ENCODE measurements around the gene NOX4.

NOX4 gene

DNA sequence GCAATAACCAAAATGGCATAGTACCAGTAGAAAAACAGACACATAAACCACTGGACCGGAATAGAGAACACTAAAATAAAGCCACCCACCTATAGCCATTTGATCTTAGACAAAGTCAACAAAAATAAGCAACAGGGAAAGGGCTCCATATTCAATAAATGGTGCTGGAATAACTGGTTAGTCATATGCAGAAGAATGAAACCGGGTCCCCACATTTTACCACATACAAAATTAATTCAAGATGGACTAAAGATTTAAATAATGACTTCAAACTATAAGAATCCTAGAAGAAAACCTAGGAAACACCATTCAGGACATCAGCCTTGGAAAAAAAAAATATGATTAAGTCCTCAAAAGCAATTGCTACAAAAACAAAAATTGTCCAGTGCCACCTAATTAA lies 30.1 kb upstream of the NOX4 start:
- ChIA-PET POLR2A (no interaction called here), CTCF (no interaction called here)
- DNase-seq (ENCODE audit: extremely low spot score), result no peak
- TF ChIP-seq TARDBP (IDR thresholded peaks at IDR 0.05) (no peak), ARNT (IDR thresholded peaks at IDR 0.05) (no peak), L3MBTL2 (conservative IDR thresholded peaks at IDR 0.05) (no peak), FOXA1 (IDR thresholded peaks at IDR 0.05) (no peak), SP1 (IDR thresholded peaks at IDR 0.05) (no peak), ZNF384 (IDR thresholded peaks at IDR 0.05) (no peak), NFRKB (IDR thresholded peaks at IDR 0.05) (no peak), FOXK2 (IDR thresholded peaks at IDR 0.05) (no peak), HDGF (IDR thresholded peaks at IDR 0.05; ENCODE audit: borderline replicate concordance) (no peak), LEF1 (IDR thresholded peaks at IDR 0.05; ENCODE audit: borderline replicate concordance) (no peak), ELF4 (IDR thresholded peaks at IDR 0.05) (no peak), BHLHE40 (IDR thresholded peaks at IDR 0.05; ENCODE audit: borderline replicate concordance) (no peak), FOXM1 (IDR thresholded peaks at IDR 0.05; ENCODE audit: borderline replicate concordance) (no peak), SUZ12 (IDR thresholded peaks at IDR 0.05) (no peak), CTBP1 (IDR thresholded peaks at IDR 0.05; ENCODE audit: borderline replicate concordance) (no peak)
- TF ChIP-seq, protein P1, sequence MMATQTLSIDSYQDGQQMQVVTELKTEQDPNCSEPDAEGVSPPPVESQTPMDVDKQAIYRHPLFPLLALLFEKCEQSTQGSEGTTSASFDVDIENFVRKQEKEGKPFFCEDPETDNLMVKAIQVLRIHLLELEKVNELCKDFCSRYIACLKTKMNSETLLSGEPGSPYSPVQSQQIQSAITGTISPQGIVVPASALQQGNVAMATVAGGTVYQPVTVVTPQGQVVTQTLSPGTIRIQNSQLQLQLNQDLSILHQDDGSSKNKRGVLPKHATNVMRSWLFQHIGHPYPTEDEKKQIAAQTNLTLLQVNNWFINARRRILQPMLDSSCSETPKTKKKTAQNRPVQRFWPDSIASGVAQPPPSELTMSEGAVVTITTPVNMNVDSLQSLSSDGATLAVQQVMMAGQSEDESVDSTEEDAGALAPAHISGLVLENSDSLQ (IDR thresholded peaks at IDR 0.05), result no peak

DNA sequence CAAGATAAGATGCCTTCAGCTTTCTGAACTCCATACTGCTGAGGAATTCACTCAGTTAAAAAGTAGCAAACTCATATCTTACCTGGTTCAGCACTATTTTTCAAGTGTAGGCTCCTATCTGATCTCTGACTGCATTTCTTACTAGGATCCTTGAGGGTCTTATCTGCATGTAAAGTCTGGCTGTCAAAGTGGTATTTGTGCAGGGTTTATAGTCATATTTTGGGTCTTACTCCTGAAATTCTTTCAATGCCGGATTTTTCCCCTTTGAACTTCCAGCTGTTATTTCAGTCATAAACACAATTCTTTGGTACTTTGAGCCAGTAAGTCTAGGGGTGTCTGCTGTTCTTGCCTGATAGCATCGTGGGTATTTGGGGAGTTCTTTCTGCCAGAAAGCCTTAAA lies 25.3 kb upstream of the NOX4 start:
- DNase-seq (ENCODE audit: extremely low spot score), result no peak
- ChIA-PET POLR2A (no interaction called here), CTCF (no interaction called here)
- no peak for TF ChIP-seq ZNF384 (IDR thresholded peaks at IDR 0.05)
- TF ChIP-seq NFRKB (IDR thresholded peaks at IDR 0.05), result no peak
- no peak for TF ChIP-seq SUZ12 (IDR thresholded peaks at IDR 0.05)
- no peak for TF ChIP-seq CTBP1 (IDR thresholded peaks at IDR 0.05; ENCODE audit: borderline replicate concordance)
- TF ChIP-seq BHLHE40 (IDR thresholded peaks at IDR 0.05; ENCODE audit: borderline replicate concordance), result no peak
- TF ChIP-seq FOXA1 (IDR thresholded peaks at IDR 0.05), result no peak
- TF ChIP-seq SP1 (IDR thresholded peaks at IDR 0.05), result no peak
- TF ChIP-seq TARDBP (IDR thresholded peaks at IDR 0.05), result no peak
- TF ChIP-seq, protein P1 (IDR thresholded peaks at IDR 0.05), result no peak
- TF ChIP-seq ELF4 (IDR thresholded peaks at IDR 0.05), result no peak
- no peak for TF ChIP-seq ARNT (IDR thresholded peaks at IDR 0.05)
- TF ChIP-seq FOXK2 (IDR thresholded peaks at IDR 0.05), result no peak
- TF ChIP-seq FOXM1 (IDR thresholded peaks at IDR 0.05; ENCODE audit: borderline replicate concordance), result no peak
- TF ChIP-seq L3MBTL2 (conservative IDR thresholded peaks at IDR 0.05), result no peak
- no peak for TF ChIP-seq HDGF (IDR thresholded peaks at IDR 0.05; ENCODE audit: borderline replicate concordance)
- no peak for TF ChIP-seq LEF1 (IDR thresholded peaks at IDR 0.05; ENCODE audit: borderline replicate concordance)

DNA sequence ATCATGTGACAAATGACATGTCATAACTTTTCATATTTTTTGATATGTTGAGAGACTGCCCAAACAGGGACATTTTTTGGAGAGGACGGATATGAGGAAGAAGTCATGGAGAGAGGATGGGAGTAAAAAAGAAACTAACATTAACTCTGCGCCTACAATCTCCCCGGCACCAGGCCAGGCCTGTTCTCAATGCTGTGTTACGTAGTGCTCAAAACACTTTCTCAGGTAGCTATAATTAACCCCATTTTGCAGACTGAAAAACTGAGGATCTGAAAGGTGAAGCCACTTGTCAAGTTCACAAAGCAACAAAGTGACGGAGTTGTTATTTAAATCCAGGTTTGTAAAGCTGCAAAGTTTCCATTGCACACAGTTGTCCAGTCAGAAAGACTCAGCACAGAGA lies 17.4 kb upstream of the NOX4 start:
- POLR2A ChIA-PET, result interaction anchor here (0.6 kb wide), 1 partner anchor 15 kb away, joined by 3 read pairs; no protein-coding TSS in a partner anchor
- DNase-seq (ENCODE audit: extremely low spot score), result no peak
- CTCF ChIA-PET, result no interaction called here
- TF ChIP-seq ZNF384 (IDR thresholded peaks at IDR 0.05) (no peak), ARNT (IDR thresholded peaks at IDR 0.05) (no peak), LEF1 (IDR thresholded peaks at IDR 0.05; ENCODE audit: borderline replicate concordance) (no peak), SUZ12 (IDR thresholded peaks at IDR 0.05) (no peak), HDGF (IDR thresholded peaks at IDR 0.05; ENCODE audit: borderline replicate concordance) (no peak), TARDBP (IDR thresholded peaks at IDR 0.05) (no peak), NFRKB (IDR thresholded peaks at IDR 0.05) (no peak), L3MBTL2 (conservative IDR thresholded peaks at IDR 0.05) (no peak), BHLHE40 (IDR thresholded peaks at IDR 0.05; ENCODE audit: borderline replicate concordance) (no peak), SP1 (IDR thresholded peaks at IDR 0.05) (no peak), FOXM1 (IDR thresholded peaks at IDR 0.05; ENCODE audit: borderline replicate concordance) (no peak), FOXK2 (IDR thresholded peaks at IDR 0.05) (no peak), FOXA1 (IDR thresholded peaks at IDR 0.05) (no peak), CTBP1 (IDR thresholded peaks at IDR 0.05; ENCODE audit: borderline replicate concordance) (no peak), ELF4 (IDR thresholded peaks at IDR 0.05) (no peak)
- TF ChIP-seq, protein P1 (IDR thresholded peaks at IDR 0.05), result no peak

DNA sequence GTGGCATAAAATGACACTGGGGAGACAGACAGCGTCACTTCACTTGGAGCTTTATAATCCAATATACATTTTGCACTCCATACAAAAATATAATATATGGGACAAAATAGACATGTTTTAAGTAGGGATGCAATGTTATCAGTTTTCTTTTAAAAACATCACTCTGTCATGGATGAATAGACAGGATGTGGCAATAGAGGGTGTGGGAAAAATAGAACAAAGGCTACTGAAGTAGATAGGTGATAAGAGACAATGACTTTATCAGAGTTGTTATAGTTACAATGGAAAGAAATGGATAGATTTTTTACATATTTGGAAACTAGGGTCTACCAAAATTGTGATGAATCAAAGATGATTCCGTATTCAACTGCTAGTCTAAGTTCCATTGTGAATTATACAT lies 13.1 kb upstream of the NOX4 start:
- DNase-seq (ENCODE audit: extremely low spot score), result no peak
- ChIA-PET POLR2A (no interaction called here), CTCF (no interaction called here)
- TF ChIP-seq ELF4 (IDR thresholded peaks at IDR 0.05) (no peak), FOXK2 (IDR thresholded peaks at IDR 0.05) (no peak), BHLHE40 (IDR thresholded peaks at IDR 0.05; ENCODE audit: borderline replicate concordance) (no peak), CTBP1 (IDR thresholded peaks at IDR 0.05; ENCODE audit: borderline replicate concordance) (no peak), SUZ12 (IDR thresholded peaks at IDR 0.05) (no peak), HDGF (IDR thresholded peaks at IDR 0.05; ENCODE audit: borderline replicate concordance) (no peak), FOXM1 (IDR thresholded peaks at IDR 0.05; ENCODE audit: borderline replicate concordance) (no peak), NFRKB (IDR thresholded peaks at IDR 0.05) (no peak), L3MBTL2 (conservative IDR thresholded peaks at IDR 0.05) (no peak), TARDBP (IDR thresholded peaks at IDR 0.05) (no peak), FOXA1 (IDR thresholded peaks at IDR 0.05) (no peak), ARNT (IDR thresholded peaks at IDR 0.05) (no peak), ZNF384 (IDR thresholded peaks at IDR 0.05) (no peak), SP1 (IDR thresholded peaks at IDR 0.05) (no peak), LEF1 (IDR thresholded peaks at IDR 0.05; ENCODE audit: borderline replicate concordance) (no peak)
- TF ChIP-seq, protein P1 (IDR thresholded peaks at IDR 0.05), result no peak

DNA sequence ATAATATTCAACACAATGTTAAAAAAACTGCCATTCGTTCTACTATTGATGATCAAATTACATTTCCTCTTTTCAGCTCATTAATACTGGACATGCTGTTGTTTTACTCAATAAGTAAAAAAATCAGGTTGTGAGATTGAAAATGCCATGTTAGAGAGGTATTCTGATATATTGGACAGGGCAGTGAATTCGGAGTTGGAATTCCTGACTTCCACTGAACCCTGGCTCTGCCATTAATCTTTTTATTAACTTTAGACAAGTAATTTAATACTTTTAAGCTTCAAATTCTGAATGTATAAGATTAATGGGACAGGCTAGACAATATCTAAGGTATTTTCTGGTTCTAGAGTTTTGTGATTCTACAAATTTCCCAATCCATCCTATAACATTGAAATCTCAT lies 12.2 kb upstream of the NOX4 start:
- TF ChIP-seq TARDBP (IDR thresholded peaks at IDR 0.05) (no peak), NFRKB (IDR thresholded peaks at IDR 0.05) (no peak), SP1 (IDR thresholded peaks at IDR 0.05) (no peak), L3MBTL2 (conservative IDR thresholded peaks at IDR 0.05) (no peak), ZNF384 (IDR thresholded peaks at IDR 0.05) (no peak), FOXM1 (IDR thresholded peaks at IDR 0.05; ENCODE audit: borderline replicate concordance) (no peak), LEF1 (IDR thresholded peaks at IDR 0.05; ENCODE audit: borderline replicate concordance) (no peak), ELF4 (IDR thresholded peaks at IDR 0.05) (no peak), FOXA1 (IDR thresholded peaks at IDR 0.05) (no peak), ARNT (IDR thresholded peaks at IDR 0.05) (no peak), SUZ12 (IDR thresholded peaks at IDR 0.05) (no peak), BHLHE40 (IDR thresholded peaks at IDR 0.05; ENCODE audit: borderline replicate concordance) (no peak), HDGF (IDR thresholded peaks at IDR 0.05; ENCODE audit: borderline replicate concordance) (no peak), CTBP1 (IDR thresholded peaks at IDR 0.05; ENCODE audit: borderline replicate concordance) (no peak), FOXK2 (IDR thresholded peaks at IDR 0.05) (no peak)
- TF ChIP-seq, protein P1 (IDR thresholded peaks at IDR 0.05), result no peak
- CTCF ChIA-PET, result no interaction called here
- POLR2A ChIA-PET, result no interaction called here
- DNase-seq (ENCODE audit: extremely low spot score), result no peak
